Measurements from ENCODE around the gene SPAST. TPM values are rescaled to one million over a fixed set of nuclear protein-coding genes. Genes with fewer than 3 reads are reported as not detected.

SPAST gene
- total and polyA plus RNA-seq, 9 of the 15 experiments (the other 6 are each of a cell fraction or from before 2014, with no cell fraction given) = 7.4 to 37.0 (median 19.0) TPM

GRCh38 chr2:32168513-32168912 is 105.2 kb downstream of the SPAST start (continued):
- no peak for TF ChIP-seq NR0B1 (IDR thresholded peaks at IDR 0.05; ENCODE audit: partially characterized antibody)
- TF ChIP-seq SMAD4 (CRISPR knock-in tag; conservative IDR thresholded peaks at IDR 0.05) = peak; percentile 57; the same call in 1 of the 2 replicates
- 0 out of 2 replicates have a peak, but pooled peaks have one; percentile 24 for TF ChIP-seq POLR2AphosphoS5 (IDR thresholded peaks at IDR 0.05; ENCODE audit: control insufficient read depth, insufficient read depth, low read depth, low read length)
- TF ChIP-seq MITF (IDR thresholded peaks at IDR 0.05) = peak; percentile 74
- no peak for TF ChIP-seq VEZF1 (CRISPR knock-in tag; IDR thresholded peaks at IDR 0.05)
- TF ChIP-seq TEAD4 (IDR thresholded peaks at IDR 0.05; ENCODE audit: low read length) = peak; percentile 77
- TF ChIP-seq TEAD4 (CRISPR knock-in tag; IDR thresholded peaks at IDR 0.05; ENCODE audit: borderline replicate concordance) = no peak
- peak; percentile 52 to 53; a peak in 2 of 4 replicates for TF ChIP-seq TRIM24 (IDR thresholded peaks at IDR 0.05)
- TF ChIP-seq HBP1 (CRISPR knock-in tag; IDR thresholded peaks at IDR 0.05) = 0 out of 2 replicates have a peak, but pooled peaks have one; percentile 10
- TF ChIP-seq TCF7 (IDR thresholded peaks at IDR 0.05; ENCODE audit: borderline replicate concordance) = no peak
- TF ChIP-seq ELK1 (CRISPR knock-in tag; IDR thresholded peaks at IDR 0.05) = no peak
- no peak for TF ChIP-seq NBN (IDR thresholded peaks at IDR 0.05; ENCODE audit: low read depth)
- TF ChIP-seq TGIF2 (CRISPR knock-in tag; IDR thresholded peaks at IDR 0.05) = no peak
- TF ChIP-seq NFE2 (IDR thresholded peaks at IDR 0.05; ENCODE audit: low read depth) = peak; percentile 69
- TF ChIP-seq SMARCE1 (IDR thresholded peaks at IDR 0.05) = peak; percentile 75
- TF ChIP-seq CREB3 (tag; conservative IDR thresholded peaks at IDR 0.05; ENCODE audit: low read depth) = 0 out of 2 replicates have a peak, but pooled peaks have one; percentile 45
- TF ChIP-seq HMBOX1 (IDR thresholded peaks at IDR 0.05) = peak; percentile 88
- TF ChIP-seq MAFK (IDR thresholded peaks at IDR 0.05; ENCODE audit: low read length) = 0 out of 2 replicates have a peak, but pooled peaks have one; percentile 1
- no peak for TF ChIP-seq ELF1 (tag; IDR thresholded peaks at IDR 0.05)
- TF ChIP-seq MXI1 (IDR thresholded peaks at IDR 0.05; ENCODE audit: low read depth, low read length) = 0 out of 2 replicates have a peak, but pooled peaks have one; percentile 13

All from K562 (cell line).